Endothelial cell of umbilical vein (primary cell): ENCODE data around the gene YPEL4. TPM values are rescaled to one million over a fixed set of nuclear protein-coding genes. Genes with fewer than 3 reads are reported as not detected.
A peak's percentile ranks its signal among the peaks of the same experiment; 100 is the strongest.

Experiments used
- BruUV-seq: library from RNA; stranded (reverse); fragments of 400-500 nt; replicated peaks from 2 replicates; lab custom pipeline; 2021; lab: Mats Ljungman, UMichigan
- CTCF ChIA-PET: fragments of 300-600, 350-600 bp; sonication (Branson Sonifier 250); formaldehyde crosslinking; loops from one replicate; lab custom pipeline; 2021; ENCODE audit warnings: antibody characterized with exemption, inconsistent platforms; lab: Charles Lee
- POLR2A ChIA-PET: fragments of 300-600, 350-600 bp; sonication (Branson Sonifier 250); formaldehyde crosslinking; loops from one replicate; lab custom pipeline; 2021; ENCODE audit warnings: antibody characterized with exemption, inconsistent platforms; lab: Charles Lee
- DNase-seq: peaks from one replicate; pipeline ENCODE4 v3.0.0-alpha.2; 2011; ENCODE audit warnings: low read depth, low spot score
- FAIRE-seq: peaks from 2 replicates; lab custom pipeline; 2011; peaks lifted over from hg19 to GRCh38; lab: Jason Lieb, UNC
- H2AFZ ChIP-seq: 2 replicates; pipeline ENCODE4 v1.6.0; 2012; ENCODE audit warnings: low read depth, low read length, control low read depth, inconsistent platforms
- H3K27ac ChIP-seq: 2 replicates; pipeline ENCODE4 v1.5.1; 2011; ENCODE audit warnings: low read depth, mild to moderate bottlenecking, control low read depth, low read length, moderate library complexity; ENCODE audit not compliant: insufficient read depth
- H3K27me3 ChIP-seq, 2 experiments: 2 replicates each; pipeline versions ENCODE4 v1.6.0 to v1.6.1; 2011; ENCODE audit warnings: low read length in 2 of 2, mixed read lengths in 1 of 2; ENCODE audit not compliant: control insufficient read depth in 2 of 2, insufficient read depth in 2 of 2
- H3K36me3 ChIP-seq, 2 experiments: 2 replicates in 1 of 2; 3 replicates in 1 of 2; pipeline ENCODE4 v1.5.1; 2011; ENCODE audit warnings: low read length in 2 of 2, mild to moderate bottlenecking in 1 of 2, moderate library complexity in 1 of 2; ENCODE audit not compliant: control insufficient read depth in 2 of 2, insufficient read depth in 2 of 2; ENCODE audit errors: extremely low read depth in 1 of 2
- H3K4me1 ChIP-seq: 3 replicates; pipeline ENCODE4 v1.5.1; 2011; ENCODE audit warnings: mild to moderate bottlenecking, low read length; ENCODE audit not compliant: control insufficient read depth, insufficient read depth; ENCODE audit errors: extremely low read depth
- H3K4me2 ChIP-seq: 2 replicates; pipeline ENCODE4 v1.6.1; 2011; ENCODE audit warnings: low read length, control low read depth, mixed read lengths; ENCODE audit not compliant: insufficient read depth
- H3K4me3 ChIP-seq, 3 experiments: fragments of 200-600 bp in 1 of 3; sonication (generic), shearing (Covaris generic) in 1 of 3; replicated peaks in 1 of 3; 2 replicates each; pipeline ENCODE4 v1.5.1; 2011 to 2016; ENCODE audit warnings: control low read depth in 3 of 3, low read length in 3 of 3, mild to moderate bottlenecking in 2 of 3, inconsistent platforms in 1 of 3, low read depth in 1 of 3, moderate library complexity in 1 of 3; ENCODE audit not compliant: insufficient read depth in 1 of 3
- H3K79me2 ChIP-seq: 2 replicates; pipeline ENCODE4 v1.6.0; 2012; ENCODE audit warnings: low read length, inconsistent platforms; ENCODE audit not compliant: control insufficient read depth, insufficient read depth
- H3K9ac ChIP-seq: replicated peaks from 2 replicates; pipeline ENCODE3; 2011; ENCODE audit warnings: low read length, control low read depth; ENCODE audit not compliant: insufficient read depth; ENCODE audit errors: extremely low read depth
- H3K9me1 ChIP-seq: replicated peaks from 3 replicates; pipeline ENCODE4 v1.6.0; 2011; ENCODE audit warnings: mild to moderate bottlenecking, low read length; ENCODE audit not compliant: control insufficient read depth, insufficient read depth; ENCODE audit errors: extremely low read depth
- H3K9me3 ChIP-seq: replicated peaks from 2 replicates; pipeline ENCODE4 v1.5.1; 2012; ENCODE audit warnings: low read length, inconsistent platforms; ENCODE audit not compliant: control insufficient read depth, insufficient read depth
- H4K20me1 ChIP-seq: replicated peaks from 2 replicates; pipeline ENCODE3; 2011; ENCODE audit warnings: mild to moderate bottlenecking, low read length; ENCODE audit not compliant: control insufficient read depth, insufficient read depth; ENCODE audit errors: extremely low read depth
- CTCF ChIP-seq, 2 donors: IDR thresholded peaks; 1 replicate in 1 of 2; 2 replicates in 1 of 2; pipeline ENCODE4 v1.5.1; 2011; ENCODE audit warnings: low read length in 2 of 2, mild to moderate bottlenecking in 2 of 2, moderate library complexity in 2 of 2, control low read depth in 1 of 2, inconsistent platforms in 1 of 2, low read depth in 1 of 2; ENCODE audit not compliant: insufficient read depth in 1 of 2; ENCODE audit errors: extremely low read depth in 1 of 2
- EZH2 ChIP-seq: IDR thresholded peaks from 2 replicates; pipeline ENCODE4 v1.6.1; 2012; ENCODE audit warnings: borderline replicate concordance, low read depth, mild to moderate bottlenecking, moderate library complexity, low read length, inconsistent platforms; ENCODE audit not compliant: severe bottlenecking
- FOS ChIP-seq: IDR thresholded peaks from 2 replicates; pipeline ENCODE4 v1.6.1; 2011; ENCODE audit warnings: mild to moderate bottlenecking, low read length, moderate library complexity, borderline replicate concordance; ENCODE audit not compliant: insufficient read depth
- GATA2 ChIP-seq: IDR thresholded peaks from 2 replicates; pipeline ENCODE4 v1.7.0; 2011; ENCODE audit warnings: low read depth, mild to moderate bottlenecking, moderate library complexity, mixed read lengths, low read length; ENCODE audit not compliant: insufficient read length, insufficient read depth
- JUN ChIP-seq: IDR thresholded peaks from 2 replicates; pipeline ENCODE4 v1.6.1; 2011; ENCODE audit warnings: borderline replicate concordance, low read depth; ENCODE audit not compliant: insufficient read length, insufficient read depth
- MAX ChIP-seq: IDR thresholded peaks from 2 replicates; pipeline ENCODE4 v1.6.1; 2011; ENCODE audit not compliant: insufficient read depth, insufficient read length
- MYC ChIP-seq: IDR thresholded peaks from one replicate; pipeline ENCODE4 v1.6.1; 2011; ENCODE audit warnings: mild to moderate bottlenecking, low read depth, low read length
- POLR2A ChIP-seq: IDR thresholded peaks from 2 replicates; pipeline ENCODE4 v1.6.1; 2012; ENCODE audit warnings: low read depth, mild to moderate bottlenecking, control low read depth, low read length
- POLR2AphosphoS5 ChIP-seq: IDR thresholded peaks from 2 replicates; pipeline ENCODE4 v1.6.1; 2012; ENCODE audit warnings: low read depth, mild to moderate bottlenecking, control low read depth, low read length, moderate library complexity; ENCODE audit not compliant: insufficient read depth
- dilution Hi-C: fragments of 300-500 bp; cut with MboI; formaldehyde crosslinking; loops from one replicate; pipeline ENCODE4 v1.15.0; 2019; ENCODE audit warnings: low sequenced_read_pairs; ENCODE audit not compliant: extremely low pct_ligation_motif_present
- intact Hi-C: fragments of 100-400 bp; cut with micrococcal nuclease; formaldehyde crosslinking; loops from one replicate; pipeline ENCODE4 v1.10.0; 2022
- polyA plus RNA-seq, 4 experiments: library from polyadenylated mRNA; depleted of rRNA in 3 of 4; stranded (reverse) in 3 of 4; unstranded in 1 of 4; fragments of >200 nt; gene quantifications; 2 replicates each; pipeline versions ENCODE4 v1.2.1 to v1.2.3, GENCODE V29; 2011 to 2012; ENCODE audit warnings: missing spikeins in 1 of 4
- total RNA-seq: library from RNA; stranded (reverse); gene quantifications from 2 replicates; pipeline ENCODE4 v1.2.3, GENCODE V29; 2021

Gene YPEL4
- total and polyA plus RNA-seq, 2 donors (not counting 3 experiments of a cell fraction or from before 2014, with no cell fraction given): 0.03 to 0.24 TPM

GRCh38 chr11:57658023-57658361 lies 8.3 kb upstream of the YPEL4 start:
- Histone ChIP-seq H3K9me3 (no peaks in the 10 kb centered on the region), H3K9ac (peak overlapping the region; percentile 92), H3K4me1 (peaks cover 4% of the 10 kb centered on the region), H2AFZ (peak overlapping the region; percentile 77), H3K4me3 (peak overlapping the region; percentile 59 to 98 (median 90)), H3K27ac (peak overlapping the region; percentile 52), H3K36me3 (peaks cover 14% of the 10 kb centered on the region in 2 experiments), H3K79me2 (peaks cover 22% of the 10 kb centered on the region), H3K27me3 (no peaks in the 10 kb centered on the region), H3K4me2 (peak overlapping the region; percentile 95), H3K9me1 (no peaks in the 10 kb centered on the region), H4K20me1 (no peaks in the 10 kb centered on the region)
- FAIRE-seq (no peak), DNase-seq (no peak)
- TSS peak; percentile 73 for BruUV-seq
- dilution Hi-C loops (no loop called here), intact Hi-C loops (no loop called here)
- TF ChIP-seq POLR2AphosphoS5: no peak
- no peak for TF ChIP-seq JUN
- no peak for TF ChIP-seq EZH2
- no peak for TF ChIP-seq MAX
- TF ChIP-seq POLR2A: no peak
- TF ChIP-seq FOS: no peak
- TF ChIP-seq CTCF (IDR thresholded peaks at IDR 0.05; ENCODE audit: extremely low read depth in 1 of 2, insufficient read depth in 1 of 2, low read depth in 1 of 2, low read length in 2 of 2): no peak
- no peak for TF ChIP-seq MYC
- no peak for TF ChIP-seq GATA2
- ChIA-PET CTCF (interaction anchor here (1.0 kb wide), 1 partner anchor 9 kb away, joined by 3 read pairs; no protein-coding TSS in a partner anchor), POLR2A (no interaction called here)
